K562 (cell line): ENCODE data around the gene HNRNPF. TPM values are rescaled to one million over a fixed set of nuclear protein-coding genes. Genes with fewer than 3 reads are reported as not detected.

Experiments used
- ARID1B ChIP-seq: fragments of 450-650 bp; IDR thresholded peaks from 2 replicates; pipeline ENCODE4 v1.6.1; 2016; ENCODE audit warnings: antibody characterized with exemption, mild to moderate bottlenecking, inconsistent platforms
- HOXB6 ChIP-seq: fragments of 250-450 bp; sonication (Bioruptor Pico); IDR thresholded peaks from 2 replicates; pipeline ENCODE4 v1.5.1; 2022; ENCODE audit warnings: mild to moderate bottlenecking, borderline replicate concordance
- MED1 ChIP-seq: sonication (generic); formaldehyde crosslinking; IDR thresholded peaks from 2 replicates; pipeline ENCODE4 v1.8.1; 2023; ENCODE audit warnings: missing genetic modification reagents, borderline replicate concordance
- MEIS2 ChIP-seq: fragments of 450-650 bp; IDR thresholded peaks from 2 replicates; pipeline ENCODE4 v1.6.1; 2014; ENCODE audit warnings: mild to moderate bottlenecking; ENCODE audit not compliant: partially characterized antibody
- NCOA6 ChIP-seq: fragments of 450-650 bp; IDR thresholded peaks from 2 replicates; pipeline ENCODE4 v1.6.1; 2017; ENCODE audit warnings: mild to moderate bottlenecking
- PRPF4 ChIP-seq: fragments of 200-400 bp; formaldehyde crosslinking; IDR thresholded peaks from one replicate; pipeline ENCODE4 v1.6.1; 2017; ENCODE audit warnings: low read length, low read depth, mild to moderate bottlenecking; ENCODE audit not compliant: insufficient read depth, poor library complexity, severe bottlenecking
- SIX5 ChIP-seq, 2 experiments: IDR thresholded peaks; 2 replicates each; pipeline ENCODE4 v1.6.1; 2011; ENCODE audit warnings: low read length in 2 of 2, borderline replicate concordance in 1 of 2, low read depth in 1 of 2, mild to moderate bottlenecking in 1 of 2, moderate library complexity in 1 of 2; ENCODE audit not compliant: insufficient read depth in 1 of 2
- SMAD3 ChIP-seq: fragments of 450-650 bp; formaldehyde crosslinking; conservative IDR thresholded peaks from 2 replicates; pipeline ENCODE4 v1.4.0; 2020; ENCODE audit warnings: mild to moderate bottlenecking
- WHSC1 ChIP-seq: IDR thresholded peaks from one replicate; pipeline ENCODE4 v1.6.1; 2012; ENCODE audit warnings: low read length, control low read depth, inconsistent platforms
- ZNF3 ChIP-seq: fragments of 250-450 bp; sonication (Bioruptor Pico); IDR thresholded peaks from 2 replicates; pipeline ENCODE4 v1.5.0; 2021; ENCODE audit warnings: mild to moderate bottlenecking, moderate library complexity
- ZNF75A ChIP-seq: fragments of 450-650 bp; formaldehyde crosslinking; IDR thresholded peaks from 2 replicates; pipeline ENCODE4 v1.4.0; 2020; ENCODE audit warnings: mild to moderate bottlenecking
- polyA plus RNA-seq, 8 experiments: library from polyadenylated mRNA; depleted of rRNA in 4 of 8; stranded (reverse) in 5 of 8; unstranded in 3 of 8; fragments of >200 nt; fragmentation: Nextera tagmentation in 2 of 8; fragmentation: Illumina TruSeq in 1 of 8; extraction: Ambion mirVana in 2 of 8; extraction: Trizol in 1 of 8; gene quantifications; 2 replicates each; pipeline versions ENCODE4 v1.2.1 to v1.2.3, GENCODE V29; 2011 to 2014; ENCODE audit warnings: inconsistent platforms in 1 of 8, missing spikeins in 1 of 8
- total RNA-seq, 7 experiments: library from RNA; depleted of rRNA in 6 of 7; stranded (reverse); fragments of >200 nt in 6 of 7; fragmentation: Illumina TruSeq in 2 of 7; extraction: Trizol in 2 of 7; gene quantifications; 2 replicates each; pipeline versions ENCODE4 v1.2.1 to v1.2.3, GENCODE V29; 2011 to 2021; ENCODE audit warnings: low replicate concordance in 1 of 7
- TF ChIP-seq, protein P1 (sequence below), 3 experiments: IDR thresholded peaks in 2 of 3; conservative IDR thresholded peaks in 1 of 3; 2 replicates each; pipeline ENCODE4 v1.5.1; 2011 to 2012; ENCODE audit warnings: low read length in 3 of 3, mild to moderate bottlenecking in 3 of 3, control low read depth in 2 of 3, improper control_type of control experiment in 1 of 3, inconsistent platforms in 1 of 3, low read depth in 1 of 3, mixed read lengths in 1 of 3, moderate library complexity in 1 of 3; ENCODE audit not compliant: insufficient read depth in 2 of 3
- TF ChIP-seq, protein P2 (sequence below): fragments of 450-650 bp; IDR thresholded peaks from 2 replicates; pipeline ENCODE4 v1.6.1; 2014; ENCODE audit warnings: low read depth, mild to moderate bottlenecking, moderate library complexity, borderline replicate concordance
- TF ChIP-seq, protein P3 (sequence below), 2 experiments: fragments of 450-650 bp; IDR thresholded peaks; 2 replicates each; pipeline ENCODE4 v1.6.1; 2016; ENCODE audit warnings: mild to moderate bottlenecking in 2 of 2, borderline replicate concordance in 1 of 2, low read depth in 1 of 2, moderate library complexity in 1 of 2

HNRNPF gene
- total and polyA plus RNA-seq, 9 of the 15 experiments (the other 6 are each of a cell fraction or from before 2014, with no cell fraction given), result 192 to 489 (median 416) TPM

DNA sequence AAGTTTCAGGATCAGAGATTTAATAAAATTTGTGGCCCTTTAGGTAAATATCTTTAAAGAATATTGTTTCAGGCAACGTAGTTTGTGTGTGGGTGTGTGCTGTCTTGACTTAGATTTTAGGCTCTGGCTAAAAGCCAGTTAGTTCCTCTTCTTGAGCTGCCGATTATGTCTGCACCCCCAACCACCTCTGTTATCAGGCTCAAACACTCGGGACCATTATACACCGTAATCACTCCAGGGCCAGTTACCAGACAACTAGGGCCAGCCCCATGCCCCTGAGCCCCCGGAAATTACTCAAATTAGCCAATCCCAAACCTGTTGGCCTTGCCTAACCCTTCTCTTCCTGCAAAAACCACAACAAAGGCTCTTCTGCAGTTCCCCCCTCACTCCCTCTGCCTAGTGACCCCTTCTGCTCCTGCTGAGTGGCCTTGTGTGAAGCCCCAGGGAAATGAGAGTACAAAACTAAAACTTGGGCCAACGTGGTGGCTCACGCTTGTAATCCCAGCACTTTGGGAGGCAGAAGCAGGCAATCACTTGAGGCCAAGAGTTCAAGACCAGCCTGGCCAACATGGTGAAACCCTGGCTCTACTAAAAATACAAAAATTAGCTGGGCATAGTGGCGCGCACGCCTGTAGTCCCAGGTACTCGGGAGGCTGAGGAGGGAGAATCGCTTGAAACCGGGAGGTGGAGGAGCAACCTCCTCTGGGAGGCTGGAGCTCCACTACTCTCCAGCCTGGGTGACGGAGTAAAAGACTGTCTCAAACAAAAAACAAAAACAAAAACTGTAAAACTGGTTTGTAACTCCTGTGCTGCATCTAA lies 9.2 kb upstream of the HNRNPF start (continued):
- no peak for TF ChIP-seq SIX5 (IDR thresholded peaks at IDR 0.05; ENCODE audit: borderline replicate concordance in 1 of 2, insufficient read depth in 1 of 2, low read depth in 1 of 2, low read length in 2 of 2)
- TF ChIP-seq MEIS2, result peak; percentile 93
- TF ChIP-seq NCOA6, result peak; percentile 86; the same call in 1 of the 2 replicates
- TF ChIP-seq, protein P1, sequence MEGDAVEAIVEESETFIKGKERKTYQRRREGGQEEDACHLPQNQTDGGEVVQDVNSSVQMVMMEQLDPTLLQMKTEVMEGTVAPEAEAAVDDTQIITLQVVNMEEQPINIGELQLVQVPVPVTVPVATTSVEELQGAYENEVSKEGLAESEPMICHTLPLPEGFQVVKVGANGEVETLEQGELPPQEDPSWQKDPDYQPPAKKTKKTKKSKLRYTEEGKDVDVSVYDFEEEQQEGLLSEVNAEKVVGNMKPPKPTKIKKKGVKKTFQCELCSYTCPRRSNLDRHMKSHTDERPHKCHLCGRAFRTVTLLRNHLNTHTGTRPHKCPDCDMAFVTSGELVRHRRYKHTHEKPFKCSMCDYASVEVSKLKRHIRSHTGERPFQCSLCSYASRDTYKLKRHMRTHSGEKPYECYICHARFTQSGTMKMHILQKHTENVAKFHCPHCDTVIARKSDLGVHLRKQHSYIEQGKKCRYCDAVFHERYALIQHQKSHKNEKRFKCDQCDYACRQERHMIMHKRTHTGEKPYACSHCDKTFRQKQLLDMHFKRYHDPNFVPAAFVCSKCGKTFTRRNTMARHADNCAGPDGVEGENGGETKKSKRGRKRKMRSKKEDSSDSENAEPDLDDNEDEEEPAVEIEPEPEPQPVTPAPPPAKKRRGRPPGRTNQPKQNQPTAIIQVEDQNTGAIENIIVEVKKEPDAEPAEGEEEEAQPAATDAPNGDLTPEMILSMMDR (IDR thresholded peaks at IDR 0.05 in 2 of 3, conservative IDR thresholded peaks at IDR 0.05 in 1 of 3; ENCODE audit: insufficient read depth in 2 of 3, low read depth in 1 of 3, low read length in 3 of 3), result no peak
- TF ChIP-seq MED1 (CRISPR knock-in tag), result no peak
- TF ChIP-seq HOXB6 (CRISPR knock-in tag), result 0 out of 2 replicates have a peak, but pooled peaks have one; percentile 70
- TF ChIP-seq ARID1B, result peak; percentile 100
- peak; percentile 85; the same call in 1 of the 2 replicates for TF ChIP-seq SMAD3 (CRISPR knock-in tag)
- no peak for TF ChIP-seq WHSC1
- TF ChIP-seq, protein P2, sequence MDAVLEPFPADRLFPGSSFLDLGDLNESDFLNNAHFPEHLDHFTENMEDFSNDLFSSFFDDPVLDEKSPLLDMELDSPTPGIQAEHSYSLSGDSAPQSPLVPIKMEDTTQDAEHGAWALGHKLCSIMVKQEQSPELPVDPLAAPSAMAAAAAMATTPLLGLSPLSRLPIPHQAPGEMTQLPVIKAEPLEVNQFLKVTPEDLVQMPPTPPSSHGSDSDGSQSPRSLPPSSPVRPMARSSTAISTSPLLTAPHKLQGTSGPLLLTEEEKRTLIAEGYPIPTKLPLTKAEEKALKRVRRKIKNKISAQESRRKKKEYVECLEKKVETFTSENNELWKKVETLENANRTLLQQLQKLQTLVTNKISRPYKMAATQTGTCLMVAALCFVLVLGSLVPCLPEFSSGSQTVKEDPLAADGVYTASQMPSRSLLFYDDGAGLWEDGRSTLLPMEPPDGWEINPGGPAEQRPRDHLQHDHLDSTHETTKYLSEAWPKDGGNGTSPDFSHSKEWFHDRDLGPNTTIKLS, result peak; percentile 60
- peak; percentile 62; the same call in 1 of the 2 replicates for TF ChIP-seq ZNF3 (CRISPR knock-in tag)
- peak; percentile 74 for TF ChIP-seq ZNF75A (CRISPR knock-in tag)
- no peak for TF ChIP-seq PRPF4
- TF ChIP-seq, protein P3, sequence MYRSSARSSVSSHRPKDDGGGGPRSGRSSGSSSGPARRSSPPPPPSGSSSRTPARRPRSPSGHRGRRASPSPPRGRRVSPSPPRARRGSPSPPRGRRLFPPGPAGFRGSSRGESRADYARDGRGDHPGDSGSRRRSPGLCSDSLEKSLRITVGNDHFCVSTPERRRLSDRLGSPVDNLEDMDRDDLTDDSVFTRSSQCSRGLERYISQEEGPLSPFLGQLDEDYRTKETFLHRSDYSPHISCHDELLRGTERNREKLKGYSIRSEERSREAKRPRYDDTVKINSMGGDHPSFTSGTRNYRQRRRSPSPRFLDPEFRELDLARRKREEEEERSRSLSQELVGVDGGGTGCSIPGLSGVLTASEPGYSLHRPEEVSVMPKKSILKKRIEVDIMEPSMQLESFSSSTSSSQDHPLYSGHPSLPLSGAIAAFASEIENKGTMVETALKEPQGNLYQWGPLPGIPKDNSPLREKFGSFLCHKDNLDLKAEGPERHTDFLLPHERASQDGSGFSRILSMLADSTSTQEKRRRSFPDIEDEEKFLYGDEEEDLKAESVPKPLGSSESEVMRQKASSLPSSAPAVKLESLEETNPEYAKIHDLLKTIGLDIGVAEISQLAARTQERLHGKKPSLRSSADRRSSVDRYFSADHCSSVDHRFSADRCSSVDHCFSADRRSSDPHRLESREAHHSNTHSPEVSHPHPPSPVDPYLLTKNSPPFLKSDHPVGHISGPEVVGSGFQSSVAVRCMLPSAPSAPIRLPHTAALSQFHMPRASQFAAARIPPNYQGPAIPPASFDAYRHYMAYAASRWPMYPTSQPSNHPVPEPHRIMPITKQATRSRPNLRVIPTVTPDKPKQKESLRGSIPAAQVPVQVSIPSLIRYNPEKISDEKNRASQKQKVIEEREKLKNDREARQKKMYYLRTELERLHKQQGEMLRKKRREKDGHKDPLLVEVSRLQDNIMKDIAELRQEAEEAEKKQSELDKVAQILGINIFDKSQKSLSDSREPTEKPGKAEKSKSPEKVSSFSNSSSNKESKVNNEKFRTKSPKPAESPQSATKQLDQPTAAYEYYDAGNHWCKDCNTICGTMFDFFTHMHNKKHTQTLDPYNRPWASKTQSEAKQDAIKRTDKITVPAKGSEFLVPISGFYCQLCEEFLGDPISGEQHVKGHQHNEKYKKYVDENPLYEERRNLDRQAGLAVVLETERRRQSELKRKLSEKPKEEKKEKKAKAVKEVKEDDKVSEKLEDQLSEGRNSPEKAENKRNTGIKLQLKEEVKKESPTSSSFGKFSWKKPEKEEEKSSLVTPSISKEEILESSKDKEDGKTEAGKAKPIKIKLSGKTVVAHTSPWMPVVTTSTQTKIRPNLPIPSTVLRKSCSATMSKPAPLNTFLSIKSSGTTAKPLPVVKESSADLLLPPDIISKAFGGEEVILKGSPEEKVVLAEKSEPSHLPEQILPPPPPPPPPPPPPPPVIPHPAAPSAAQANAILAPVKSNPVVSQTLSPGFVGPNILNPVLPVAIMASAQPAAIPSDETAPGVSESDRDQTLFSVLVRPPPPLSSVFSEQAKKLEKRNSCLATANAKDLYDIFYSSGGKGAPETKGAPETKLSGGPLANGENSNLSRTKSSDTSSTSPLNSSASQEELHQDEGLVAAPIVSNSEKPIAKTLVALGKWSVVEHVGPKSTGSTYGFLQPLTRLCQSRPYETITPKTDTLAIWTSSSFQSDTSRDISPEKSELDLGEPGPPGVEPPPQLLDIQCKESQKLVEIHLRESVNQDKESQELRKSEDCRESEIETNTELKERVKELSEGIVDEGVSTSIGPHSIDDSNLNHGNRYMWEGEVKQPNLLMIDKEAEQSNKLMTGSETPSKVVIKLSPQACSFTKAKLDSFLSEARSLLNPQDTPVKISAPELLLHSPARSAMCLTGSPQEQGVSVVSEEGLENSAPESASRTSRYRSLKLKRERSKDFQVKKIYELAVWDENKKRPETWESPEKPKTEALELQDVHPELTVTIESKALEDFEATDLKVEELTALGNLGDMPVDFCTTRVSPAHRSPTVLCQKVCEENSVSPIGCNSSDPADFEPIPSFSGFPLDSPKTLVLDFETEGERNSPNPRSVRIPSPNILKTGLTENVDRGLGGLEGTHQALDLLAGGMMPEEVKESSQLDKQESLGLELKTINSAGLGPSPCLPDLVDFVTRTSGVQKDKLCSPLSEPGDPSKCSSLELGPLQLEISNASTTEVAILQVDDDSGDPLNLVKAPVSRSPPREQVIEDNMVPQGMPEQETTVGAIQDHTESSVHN (IDR thresholded peaks at IDR 0.05; ENCODE audit: borderline replicate concordance in 1 of 2, low read depth in 1 of 2), result peak in 1 of 2 experiments; percentile 85; a peak in 2 of 4 replicates
